ENCODE measurements around the gene SLC28A1. TPM values are rescaled to one million over a fixed set of nuclear protein-coding genes. Genes with fewer than 3 reads are reported as not detected.

The SLC28A1 gene
- total RNA-seq, 2 experiments from 2014 or later = not detected

- H3K4me1 Mint-ChIP-seq = peaks cover 11% of the 10 kb centered on the region
- H3K4me3 Mint-ChIP-seq = no peak overlapping the region
- POLR2A ChIA-PET = interaction anchor here (0.7 kb wide), 1 partner anchor 54 kb away, joined by 3 read pairs; no protein-coding TSS in a partner anchor
- DNase-seq = no peak
- no peaks in the 10 kb centered on the region for H3K36me3 Mint-ChIP-seq (ENCODE audit: low read depth)
- no peaks in the 10 kb centered on the region for H3K27me3 Mint-ChIP-seq
- H3K27ac Mint-ChIP-seq = no peak overlapping the region
- no peaks in the 10 kb centered on the region for H3K9me3 Mint-ChIP-seq
- CTCF ChIA-PET = interaction anchor here (0.7 to 4.3 kb wide), 5 partner anchors 13 to 339 kb away, joined by 3 to 28 read pairs (median 4); no protein-coding TSS in a partner anchor
Observed at GRCh38 chr15:84926491-84927230, 42.2 kb downstream of the SLC28A1 start.

- no peak overlapping the region for H3K27ac Mint-ChIP-seq
- H3K36me3 Mint-ChIP-seq (ENCODE audit: low read depth) = no peaks in the 10 kb centered on the region
- DNase-seq = no peak
- no peak overlapping the region for H3K4me3 Mint-ChIP-seq
- CTCF ChIA-PET = interaction anchor here (0.8 to 4.3 kb wide), 16 partner anchors 20 to 358 kb away, joined by 3 to 28 read pairs (median 6); partner anchors contain the start of gene WDR73
- no peaks in the 10 kb centered on the region for H3K9me3 Mint-ChIP-seq
- POLR2A ChIA-PET = no interaction called here
- H3K4me1 Mint-ChIP-seq = peaks cover 11% of the 10 kb centered on the region
- no peaks in the 10 kb centered on the region for H3K27me3 Mint-ChIP-seq
Observed at GRCh38 chr15:84928843-84929168, 44.3 kb downstream of the SLC28A1 start.

GRCh38 chr15:84929795-84930603 lies 45.5 kb downstream of the SLC28A1 start:
- Mint-ChIP-seq H3K4me1 (peaks cover 11% of the 10 kb centered on the region), H3K4me3 (no peak overlapping the region), H3K27me3 (no peaks in the 10 kb centered on the region), H3K27ac (no peak overlapping the region), H3K9me3 (no peaks in the 10 kb centered on the region), H3K36me3 (ENCODE audit: low read depth) (no peaks in the 10 kb centered on the region)
- ChIA-PET CTCF (interaction anchor here (0.6 to 1.3 kb wide), 4 partner anchors 9 to 342 kb away, joined by 3 to 8 read pairs (median 6); no protein-coding TSS in a partner anchor), POLR2A (interaction anchor here (0.6 kb wide), 1 partner anchor 11 kb away, joined by 3 read pairs; no protein-coding TSS in a partner anchor)
- DNase-seq = peak; percentile 36

GRCh38 chr15:84934942-84935729 lies 50.7 kb downstream of the SLC28A1 start:
- POLR2A ChIA-PET = no interaction called here
- no peak for DNase-seq
- no peak overlapping the region for H3K4me3 Mint-ChIP-seq
- CTCF ChIA-PET = no interaction called here
- no peaks in the 10 kb centered on the region for H3K36me3 Mint-ChIP-seq (ENCODE audit: low read depth)
- no peak overlapping the region for H3K27ac Mint-ChIP-seq
- peaks cover 2% of the 10 kb centered on the region for H3K4me1 Mint-ChIP-seq
- H3K9me3 Mint-ChIP-seq = no peaks in the 10 kb centered on the region
- H3K27me3 Mint-ChIP-seq = peaks cover 11% of the 10 kb centered on the region

- DNase-seq = no peak
- Mint-ChIP-seq H3K36me3 (ENCODE audit: low read depth) (no peaks in the 10 kb centered on the region), H3K9me3 (no peaks in the 10 kb centered on the region), H3K4me3 (no peak overlapping the region), H3K27ac (no peak overlapping the region), H3K4me1 (peaks cover 2% of the 10 kb centered on the region), H3K27me3 (peaks cover 13% of the 10 kb centered on the region)
- CTCF ChIA-PET = interaction anchor here (1.0 kb wide), 1 partner anchor 45 kb away, joined by 3 read pairs; the partner anchor contains the start of gene PDE8A
- POLR2A ChIA-PET = no interaction called here
Observed at GRCh38 chr15:84937144-84937543, 52.7 kb downstream of the SLC28A1 start.

GRCh38 chr15:84938726-84939125 lies 54.3 kb downstream of the SLC28A1 start:
- H3K9me3 Mint-ChIP-seq = no peaks in the 10 kb centered on the region
- no peaks in the 10 kb centered on the region for H3K36me3 Mint-ChIP-seq (ENCODE audit: low read depth)
- POLR2A ChIA-PET = no interaction called here
- peaks cover 13% of the 10 kb centered on the region for H3K27me3 Mint-ChIP-seq
- DNase-seq = no peak
- no peak overlapping the region for H3K4me3 Mint-ChIP-seq
- peaks cover 2% of the 10 kb centered on the region for H3K4me1 Mint-ChIP-seq
- CTCF ChIA-PET = no interaction called here
- no peak overlapping the region for H3K27ac Mint-ChIP-seq

GRCh38 chr15:84940399-84940798 lies 55.9 kb downstream of the SLC28A1 start:
- no peak overlapping the region for H3K4me3 Mint-ChIP-seq
- ChIA-PET CTCF (interaction anchor here (0.7 to 1.3 kb wide), 3 partner anchors 12 to 352 kb away, joined by 3 to 4 read pairs (median 3); no protein-coding TSS in a partner anchor), POLR2A (interaction anchor here (0.6 kb wide), 1 partner anchor 10 kb away, joined by 3 read pairs; no protein-coding TSS in a partner anchor)
- no peak overlapping the region for H3K27ac Mint-ChIP-seq
- H3K27me3 Mint-ChIP-seq = peaks cover 13% of the 10 kb centered on the region
- no peak for DNase-seq
- peaks cover 2% of the 10 kb centered on the region for H3K4me1 Mint-ChIP-seq
- no peaks in the 10 kb centered on the region for H3K36me3 Mint-ChIP-seq (ENCODE audit: low read depth)
- no peaks in the 10 kb centered on the region for H3K9me3 Mint-ChIP-seq

GRCh38 chr15:84942456-84942855 lies 58.0 kb downstream of the SLC28A1 start:
- no peaks in the 10 kb centered on the region for H3K4me1 Mint-ChIP-seq
- no peaks in the 10 kb centered on the region for H3K9me3 Mint-ChIP-seq
- H3K27me3 Mint-ChIP-seq = peaks cover 11% of the 10 kb centered on the region
- no peak overlapping the region for H3K27ac Mint-ChIP-seq
- DNase-seq = no peak
- H3K36me3 Mint-ChIP-seq (ENCODE audit: low read depth) = no peaks in the 10 kb centered on the region
- H3K4me3 Mint-ChIP-seq = no peak overlapping the region
- ChIA-PET CTCF (no interaction called here), POLR2A (interaction anchor here (0.6 to 0.7 kb wide), 2 partner anchors 60 to 131 kb away, joined by 3 read pairs; no protein-coding TSS in a partner anchor)

GRCh38 chr15:84944311-84944710 lies 59.8 kb downstream of the SLC28A1 start:
- Mint-ChIP-seq H3K27me3 (peaks cover 8% of the 10 kb centered on the region), H3K36me3 (ENCODE audit: low read depth) (no peaks in the 10 kb centered on the region), H3K27ac (no peak overlapping the region), H3K9me3 (no peaks in the 10 kb centered on the region), H3K4me1 (no peaks in the 10 kb centered on the region), H3K4me3 (no peak overlapping the region)
- CTCF ChIA-PET = no interaction called here
- POLR2A ChIA-PET = no interaction called here
- no peak for DNase-seq

GRCh38 chr15:84944861-84945260 lies 60.4 kb downstream of the SLC28A1 start:
- Mint-ChIP-seq H3K36me3 (ENCODE audit: low read depth) (no peaks in the 10 kb centered on the region), H3K9me3 (no peaks in the 10 kb centered on the region), H3K27me3 (peaks cover 10% of the 10 kb centered on the region), H3K4me1 (no peaks in the 10 kb centered on the region), H3K4me3 (no peak overlapping the region), H3K27ac (no peak overlapping the region)
- no peak for DNase-seq
- POLR2A ChIA-PET = no interaction called here
- CTCF ChIA-PET = no interaction called here

GRCh38 chr15:84946772-84947489 lies 62.5 kb downstream of the SLC28A1 start:
- POLR2A ChIA-PET = no interaction called here
- Mint-ChIP-seq H3K4me3 (no peak overlapping the region), H3K27ac (no peak overlapping the region)

More at GRCh38 chr15:84946772-84947489, 62.5 kb downstream of the SLC28A1 start:
- CTCF ChIA-PET = interaction anchor here (1.2 kb wide), 1 partner anchor 376 kb away, joined by 3 read pairs; no protein-coding TSS in a partner anchor
- DNase-seq = no peak
- Mint-ChIP-seq H3K27me3 (peaks cover 8% of the 10 kb centered on the region), H3K9me3 (no peaks in the 10 kb centered on the region), H3K36me3 (ENCODE audit: low read depth) (no peaks in the 10 kb centered on the region), H3K4me1 (no peaks in the 10 kb centered on the region)

All from activated CD4-positive, alpha-beta memory T cell treated with anti-CD3 and anti-CD28 coated beads, Interleukin-2, amount 10 ng/mL, durations not matched to agents 7 days and 5 days (primary cell).